SHP77 (cell line): ENCODE results near the gene AIFM2.
"Not testable (repeated sequence)": the region's sequence is repeated elsewhere in the genome, so short reads cannot be mapped to it uniquely, and the experiment has no call there.

Experiments used
- DNase-seq, 2 experiments: peaks; one replicate each; lab custom pipeline; 2025; lab: John Stamatoyannopoulos, UW

Gene AIFM2

GRCh38 chr10:70121281-70121949 lies 11.2 kb downstream of the AIFM2 start:
- DNase-seq: no peak

GRCh38 chr10:70120417-70120816 lies 12.2 kb downstream of the AIFM2 start:
- DNase-seq: no peak

- DNase-seq: no peak
Observed at GRCh38 chr10:70119623-70120022, 13.0 kb downstream of the AIFM2 start.

- DNase-seq: no peak
Observed at GRCh38 chr10:70119197-70119596, 13.4 kb downstream of the AIFM2 start.

- DNase-seq: no peak
Observed at GRCh38 chr10:70118196-70118595, 14.4 kb downstream of the AIFM2 start.

- DNase-seq: no peak
Observed at GRCh38 chr10:70117646-70118045, 15.0 kb downstream of the AIFM2 start.

GRCh38 chr10:70115948-70116682 lies 16.5 kb downstream of the AIFM2 start:
- DNase-seq: no peak

- no peak for DNase-seq
Observed at GRCh38 chr10:70114902-70115301, 17.7 kb downstream of the AIFM2 start.

GRCh38 chr10:70112071-70112470 lies 20.6 kb downstream of the AIFM2 start:
- no peak for DNase-seq

- no peak for DNase-seq
Observed at GRCh38 chr10:70111496-70111895, 21.1 kb downstream of the AIFM2 start.

- no peak for DNase-seq
Observed at GRCh38 chr10:70109064-70109729, 23.4 kb downstream of the AIFM2 start.

GRCh38 chr10:70106958-70107791 lies 25.4 kb downstream of the AIFM2 start:
- no peak for DNase-seq

GRCh38 chr10:70101668-70102067 lies 31.0 kb downstream of the AIFM2 start:
- no peak for DNase-seq

- not testable (repeated sequence) for DNase-seq
Observed at GRCh38 chr10:70101068-70101562, 31.5 kb downstream of the AIFM2 start.

GRCh38 chr10:70098271-70098670 lies 34.4 kb downstream of the AIFM2 start:
- DNase-seq: no peak

GRCh38 chr10:70097459-70097858 lies 35.2 kb downstream of the AIFM2 start:
- no peak for DNase-seq

- no peak for DNase-seq
Observed at GRCh38 chr10:70096705-70097420, 35.8 kb downstream of the AIFM2 start.

- DNase-seq: no peak
Observed at GRCh38 chr10:70096016-70096704, 36.5 kb downstream of the AIFM2 start.

- DNase-seq: no peak
Observed at GRCh38 chr10:70094250-70094649, 38.4 kb downstream of the AIFM2 start.

GRCh38 chr10:70093335-70093944 lies 39.2 kb downstream of the AIFM2 start:
- DNase-seq: no peak
